Subcutaneous abdominal adipose tissue (tissue), 5 donors: ENCODE measurements around the gene ELP4.

Experiments used
- H3K27ac ChIP-seq: one replicate; pipeline ENCODE4 v1.7.0; 2013; ENCODE audit warnings: low read depth, mild to moderate bottlenecking, inconsistent platforms, low read length, moderate library complexity
- H3K27me3 ChIP-seq, 5 donors: one replicate each; pipeline ENCODE4 v1.7.0; 2013; ENCODE audit warnings: low read length in 5 of 5, inconsistent platforms in 1 of 5; ENCODE audit not compliant: control insufficient read depth in 5 of 5, insufficient read depth in 4 of 5
- H3K36me3 ChIP-seq, 5 donors: one replicate each; pipeline ENCODE4 v1.7.0; 2013; ENCODE audit warnings: low read length in 5 of 5; ENCODE audit not compliant: control insufficient read depth in 5 of 5, insufficient read depth in 5 of 5
- H3K4me1 ChIP-seq, 5 donors: one replicate each; pipeline ENCODE4 v1.7.0; 2013; ENCODE audit warnings: low read length in 5 of 5, mild to moderate bottlenecking in 3 of 5, moderate library complexity in 1 of 5; ENCODE audit not compliant: control insufficient read depth in 5 of 5, insufficient read depth in 5 of 5
- H3K4me3 ChIP-seq, 5 donors: one replicate each; pipeline ENCODE4 v1.7.0; 2013; ENCODE audit warnings: low read length in 5 of 5, low read depth in 1 of 5
- H3K9ac ChIP-seq, 5 donors: one replicate each; pipeline ENCODE4 v1.7.0; 2013; ENCODE audit warnings: low read length in 5 of 5, mild to moderate bottlenecking in 4 of 5, moderate library complexity in 3 of 5
- H3K9me3 ChIP-seq, 5 donors: one replicate each; pipeline ENCODE4 v1.7.0; 2013; ENCODE audit warnings: low read length in 5 of 5; ENCODE audit not compliant: control insufficient read depth in 5 of 5
- donor health status: healthy.
- donor health status: healthy.
- donor health status: healthy.
- donor health status: healthy.
- donor health status: healthy.

Gene ELP4

DNA sequence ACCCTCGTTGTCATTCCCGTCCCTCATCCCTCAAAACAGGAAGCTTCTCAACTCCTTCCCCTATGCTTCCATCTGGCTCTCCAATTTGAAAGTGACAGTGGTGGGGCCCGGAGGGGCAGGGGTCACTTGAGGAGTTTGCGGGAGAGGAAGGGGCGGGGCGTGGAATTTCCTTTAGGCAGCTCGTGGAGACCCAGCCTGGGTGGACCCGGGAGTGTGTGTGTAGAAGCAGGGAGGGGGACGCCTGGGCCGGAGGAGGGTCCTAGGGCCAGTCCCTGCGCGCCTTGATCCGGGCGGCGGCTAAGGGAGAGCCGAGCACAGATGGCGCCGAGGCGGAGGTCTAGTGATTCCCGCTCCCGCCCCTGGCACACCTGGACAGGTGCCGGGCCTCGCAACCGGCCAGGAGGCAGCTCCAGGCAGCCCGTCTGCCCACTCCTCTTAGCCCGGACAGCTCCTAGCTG is 309.3 kb downstream of the ELP4 start:
- Histone ChIP-seq H3K4me3 (no peak overlapping the region), H3K9ac (no peak overlapping the region), H3K4me1 (peaks cover 0 to 46% (median 43%) of the 10 kb centered on the region in 5 donors), H3K27ac (no peak overlapping the region), H3K36me3 (no peaks in the 10 kb centered on the region), H3K27me3 (peaks cover 87 to 98% (median 95%) of the 10 kb centered on the region in 5 donors), H3K9me3 (no peaks in the 10 kb centered on the region)

DNA sequence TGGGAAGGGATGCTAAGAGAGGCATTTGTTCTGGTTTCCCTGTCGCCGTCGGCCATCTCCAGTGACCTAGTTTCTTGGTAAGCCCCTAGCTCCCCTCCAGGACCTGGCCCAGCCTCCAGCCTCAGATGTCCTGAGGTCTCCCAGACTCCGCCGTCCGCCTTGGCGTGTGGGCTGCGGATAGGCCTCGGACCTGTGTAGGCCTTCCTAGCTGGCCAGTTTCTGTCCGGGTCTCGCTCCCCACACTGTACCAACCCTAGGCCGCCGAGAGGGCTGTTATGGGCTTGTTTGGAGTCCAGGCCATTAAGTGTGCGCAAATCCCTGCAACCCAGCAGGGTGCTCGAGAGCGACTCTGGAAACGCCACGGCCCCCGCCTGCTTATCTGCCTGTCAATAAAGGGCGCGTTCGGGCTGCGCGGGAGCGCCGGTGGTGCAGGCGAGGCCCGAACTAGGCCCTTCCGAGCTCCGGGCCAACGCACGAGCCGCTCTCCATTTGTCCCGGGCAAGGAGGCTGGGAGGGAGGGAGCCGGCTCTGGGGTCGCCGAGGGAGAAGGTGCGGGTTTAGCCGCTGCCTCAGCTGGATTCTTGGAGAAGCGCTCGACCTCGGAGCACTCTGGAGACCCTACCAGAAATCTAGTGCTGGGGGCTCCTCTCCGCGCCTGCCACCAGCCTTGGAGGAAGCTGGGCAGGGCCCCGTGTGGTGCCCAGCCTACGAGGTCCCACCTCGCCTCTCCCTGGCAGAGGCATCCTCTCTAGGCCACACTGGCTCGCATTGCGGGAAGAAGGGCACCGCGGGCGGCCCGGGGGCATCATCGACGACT is 310.3 kb downstream of the ELP4 start:
- Histone ChIP-seq H3K9me3 (no peaks in the 10 kb centered on the region), H3K4me3 (no peak overlapping the region), H3K27me3 (peaks cover 87 to 96% (median 94%) of the 10 kb centered on the region in 5 donors), H3K9ac (no peak overlapping the region), H3K4me1 (peaks cover 0 to 39% (median 36%) of the 10 kb centered on the region in 5 donors), H3K36me3 (no peaks in the 10 kb centered on the region), H3K27ac (no peak overlapping the region)

DNA sequence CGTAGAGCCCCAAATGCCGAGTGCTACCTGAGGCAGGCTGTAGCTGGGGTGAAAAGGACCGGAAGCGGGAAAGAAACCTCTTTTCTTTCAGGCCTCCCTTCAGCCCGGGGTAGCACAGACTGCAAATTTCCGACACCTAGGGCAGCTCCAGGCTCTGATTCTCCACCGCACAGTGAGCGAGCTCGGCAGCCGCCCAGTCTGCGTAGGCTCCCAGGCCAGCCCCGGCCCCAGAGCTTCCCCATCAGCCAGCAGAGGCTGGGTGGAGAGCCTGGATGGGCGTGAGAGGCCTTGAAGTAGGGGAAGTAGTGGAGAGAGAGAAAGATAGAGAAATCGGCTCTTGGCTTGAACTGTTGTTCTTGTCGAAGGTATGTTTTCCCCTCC is 310.9 kb downstream of the ELP4 start:
- Histone ChIP-seq H3K36me3 (no peaks in the 10 kb centered on the region), H3K9me3 (no peaks in the 10 kb centered on the region), H3K9ac (no peak overlapping the region), H3K27me3 (peaks cover 88 to 96% (median 94%) of the 10 kb centered on the region in 5 donors), H3K4me3 (no peak overlapping the region), H3K27ac (no peak overlapping the region), H3K4me1 (peaks cover 0 to 41% (median 36%) of the 10 kb centered on the region in 5 donors)

DNA sequence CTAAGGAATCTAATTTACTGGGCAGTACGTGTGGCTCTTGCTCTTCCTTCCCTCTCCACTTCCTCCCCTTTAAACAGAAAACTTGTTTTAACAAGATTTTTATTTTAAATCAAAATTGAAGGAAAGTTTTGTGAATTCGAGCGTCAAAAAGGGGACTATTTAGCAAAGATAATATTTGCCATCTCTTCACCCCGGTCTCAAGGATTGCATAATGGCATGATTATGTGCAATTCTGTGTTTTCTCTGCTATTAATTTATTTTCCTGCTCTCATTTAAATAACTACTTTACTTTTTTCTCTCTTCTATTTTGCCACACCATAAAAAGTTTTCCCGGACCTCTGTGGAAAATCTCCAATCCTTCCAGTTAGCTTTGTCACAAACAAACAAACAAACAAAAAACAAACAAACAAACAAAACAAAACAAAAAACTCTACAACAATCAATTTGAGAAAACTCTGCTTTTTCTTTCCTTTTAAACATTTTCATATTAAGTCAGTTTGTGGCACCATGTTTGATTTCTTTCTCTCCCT is 311.7 kb downstream of the ELP4 start:
- no peak overlapping the region for H3K4me3 ChIP-seq
- H3K9ac ChIP-seq: no peak overlapping the region
- peaks cover 0 to 40% (median 31%) of the 10 kb centered on the region in 5 donors for H3K4me1 ChIP-seq
- H3K27me3 ChIP-seq: peaks cover 87 to 96% (median 92%) of the 10 kb centered on the region in 5 donors
- no peak overlapping the region for H3K27ac ChIP-seq
- no peaks in the 10 kb centered on the region for H3K9me3 ChIP-seq
- H3K36me3 ChIP-seq: no peaks in the 10 kb centered on the region

DNA sequence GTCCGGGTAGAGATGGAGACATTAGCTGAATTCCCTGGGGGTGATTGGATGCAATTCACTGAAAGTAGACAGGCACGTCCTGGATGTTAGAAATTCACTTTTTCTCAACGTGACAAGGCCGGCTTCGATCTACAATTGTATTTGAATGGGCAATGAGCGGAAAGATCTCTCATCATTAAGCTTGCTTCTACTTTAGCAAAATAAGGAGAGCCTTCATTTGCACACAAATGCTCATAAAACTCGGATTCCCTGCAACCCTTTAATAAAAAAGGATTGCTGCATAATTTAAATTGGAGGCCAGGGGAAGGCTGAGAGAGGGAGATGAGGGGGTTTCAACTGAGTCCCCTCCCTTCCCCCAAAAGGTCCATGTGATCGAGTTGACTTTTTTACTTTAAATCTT is 312.2 kb downstream of the ELP4 start:
- no peaks in the 10 kb centered on the region for H3K9me3 ChIP-seq
- H3K4me1 ChIP-seq: peaks cover 0 to 39% (median 26%) of the 10 kb centered on the region in 5 donors
- no peaks in the 10 kb centered on the region for H3K36me3 ChIP-seq
- H3K4me3 ChIP-seq: no peak overlapping the region
- peaks cover 87 to 96% (median 91%) of the 10 kb centered on the region in 5 donors for H3K27me3 ChIP-seq
- no peak overlapping the region for H3K27ac ChIP-seq
- H3K9ac ChIP-seq: no peak overlapping the region

DNA sequence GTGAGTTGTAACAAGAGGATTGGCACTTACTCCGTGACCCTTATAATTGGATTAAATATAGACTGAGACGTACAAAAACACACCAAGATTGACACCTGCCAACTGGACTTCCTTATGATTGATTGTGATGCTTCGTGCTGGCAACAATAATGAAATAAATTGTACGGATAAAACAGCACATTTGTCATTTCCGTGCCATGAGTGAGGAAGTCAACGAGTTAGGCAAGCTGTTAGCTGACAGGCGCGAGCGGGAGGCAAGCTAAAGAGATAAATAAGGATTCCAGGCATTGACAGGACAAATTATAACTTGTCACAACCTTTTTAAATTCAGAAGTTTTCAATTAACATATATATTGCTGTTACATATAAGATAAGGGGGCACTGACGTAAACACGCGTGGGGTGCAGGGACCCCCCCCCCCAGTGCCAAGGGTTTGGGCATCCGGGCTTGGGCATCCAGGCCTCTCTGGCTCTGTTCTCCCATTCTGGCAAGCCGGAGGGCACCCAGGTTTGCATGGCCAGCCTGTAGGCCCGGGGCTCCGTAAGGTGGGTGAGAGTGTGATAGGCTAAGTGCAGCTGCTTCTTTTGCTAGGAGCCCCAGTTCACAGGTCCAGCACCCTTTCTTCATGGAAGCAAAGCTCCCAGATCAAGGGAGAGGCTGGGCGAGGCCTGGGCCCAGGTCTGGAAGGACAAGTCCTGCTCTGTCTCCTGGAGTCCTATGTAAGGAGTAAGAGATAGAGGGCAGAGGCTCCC is 312.8 kb downstream of the ELP4 start:
- no peak overlapping the region for H3K27ac ChIP-seq
- H3K9me3 ChIP-seq: no peaks in the 10 kb centered on the region
- H3K27me3 ChIP-seq: peaks cover 88 to 98% (median 91%) of the 10 kb centered on the region in 5 donors

DNA sequence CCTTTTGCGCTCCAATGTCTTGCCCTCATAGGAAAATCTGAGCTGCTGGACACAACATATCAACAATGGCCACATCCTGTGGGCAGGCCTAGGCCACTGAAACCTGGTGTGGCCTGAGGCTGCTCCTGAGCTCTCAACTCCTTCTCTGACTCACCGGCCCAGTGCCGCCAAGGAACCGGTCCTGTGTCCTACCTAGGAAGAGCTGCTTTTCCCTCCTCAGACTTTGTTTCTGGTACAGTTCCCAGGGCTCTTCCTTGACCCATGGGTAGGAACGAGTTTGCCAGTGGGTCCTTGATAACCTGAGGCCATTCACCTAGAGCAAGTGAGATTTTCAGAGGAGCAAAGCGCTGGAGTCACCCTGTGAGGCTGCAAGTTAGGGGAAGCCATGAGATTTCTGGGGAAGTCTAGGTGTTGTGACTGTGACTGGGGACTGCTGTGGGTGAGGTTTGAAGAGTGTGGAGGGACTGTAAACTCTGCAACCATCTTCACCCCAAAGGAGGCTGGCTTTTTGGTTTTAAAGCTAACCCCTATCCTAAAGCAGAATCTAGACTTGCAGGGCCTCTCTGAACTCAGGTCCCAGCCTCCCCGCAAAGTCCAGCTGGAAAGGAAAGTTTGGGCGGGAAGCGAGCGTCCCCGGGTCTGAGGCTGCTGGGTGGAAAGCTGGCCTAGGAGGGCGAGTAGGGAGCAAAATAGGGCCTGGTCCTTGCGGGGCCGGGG is 313.5 kb downstream of the ELP4 start:
- peaks cover 0 to 32% (median 17%) of the 10 kb centered on the region in 5 donors for H3K4me1 ChIP-seq
- no peaks in the 10 kb centered on the region for H3K9me3 ChIP-seq
- peaks cover 88 to 98% (median 91%) of the 10 kb centered on the region in 5 donors for H3K27me3 ChIP-seq
- H3K9ac ChIP-seq: no peak overlapping the region
- no peaks in the 10 kb centered on the region for H3K36me3 ChIP-seq
- no peak overlapping the region for H3K27ac ChIP-seq
- H3K4me3 ChIP-seq: no peak overlapping the region

More for the DNA sequence above, 312.8 kb downstream of the ELP4 start:
- no peaks in the 10 kb centered on the region for H3K36me3 ChIP-seq
- no peak overlapping the region for H3K9ac ChIP-seq
- no peak overlapping the region for H3K4me3 ChIP-seq
- peaks cover 0 to 38% (median 23%) of the 10 kb centered on the region in 5 donors for H3K4me1 ChIP-seq

DNA sequence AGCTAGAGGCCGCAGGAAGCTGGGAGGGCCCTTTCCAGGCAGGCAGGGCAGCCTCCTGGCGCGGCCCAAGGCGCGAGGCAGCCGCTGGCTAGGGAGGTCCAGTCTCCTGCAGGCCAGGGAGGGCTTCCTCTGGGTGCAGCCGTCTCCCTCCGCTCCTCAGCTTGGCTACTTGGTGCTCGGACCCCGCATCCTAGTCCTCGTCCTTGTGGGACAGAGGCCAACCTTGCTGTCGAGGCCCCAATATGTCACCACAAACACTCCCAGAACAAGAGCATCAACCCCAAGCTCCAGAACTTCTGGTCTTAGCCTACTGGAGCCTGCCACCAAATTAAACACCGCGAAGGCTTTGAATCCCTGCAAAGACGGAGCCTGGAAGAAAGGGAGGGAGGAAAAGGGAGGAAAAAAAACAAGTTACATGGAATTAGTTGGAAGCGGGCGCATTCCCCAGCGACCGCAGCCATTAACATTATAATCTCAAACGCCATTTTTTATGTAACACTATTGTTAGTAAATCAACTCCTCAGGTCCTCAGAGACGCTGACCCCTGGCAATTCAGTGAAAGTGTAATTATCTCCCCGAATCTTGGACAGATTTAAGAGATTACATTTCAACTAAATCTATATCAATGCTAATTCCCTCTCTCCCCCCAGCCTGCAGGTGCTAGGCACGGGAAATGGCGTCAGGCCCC is 314.2 kb downstream of the ELP4 start:
- Histone ChIP-seq H3K9me3 (no peaks in the 10 kb centered on the region), H3K27me3 (peaks cover 81 to 94% (median 89%) of the 10 kb centered on the region in 5 donors), H3K4me3 (no peak overlapping the region), H3K27ac (no peak overlapping the region), H3K4me1 (peaks cover 0 to 28% (median 14%) of the 10 kb centered on the region in 5 donors), H3K36me3 (no peaks in the 10 kb centered on the region), H3K9ac (no peak overlapping the region)

DNA sequence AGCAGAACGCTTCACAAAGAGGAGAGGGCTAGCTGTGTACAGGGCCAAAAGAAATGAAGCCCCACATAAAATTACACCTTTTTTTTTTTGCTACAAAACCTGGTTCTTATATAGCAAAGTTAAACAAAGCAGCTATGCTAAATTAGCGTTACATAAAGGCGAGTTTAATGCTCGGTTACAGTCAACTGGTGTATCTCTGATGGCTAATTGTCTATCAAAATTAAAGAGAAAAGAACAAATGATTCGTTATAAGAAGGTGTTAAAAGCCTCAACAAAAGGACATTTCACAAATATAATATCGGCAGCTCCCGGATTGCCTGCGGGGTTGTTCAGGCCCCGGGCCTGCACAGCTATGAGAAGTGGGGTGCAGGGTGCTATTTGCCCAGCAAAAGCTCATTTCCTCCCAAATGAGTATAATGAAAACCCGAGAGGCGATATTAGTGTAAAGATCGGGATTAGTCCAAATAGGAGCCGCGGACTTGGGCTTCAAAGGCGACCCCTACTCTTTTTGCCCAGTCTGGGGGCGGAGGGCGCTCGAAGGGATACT is 314.8 kb downstream of the ELP4 start:
- Histone ChIP-seq H3K4me3 (no peak overlapping the region), H3K9ac (no peak overlapping the region), H3K9me3 (no peaks in the 10 kb centered on the region), H3K36me3 (no peaks in the 10 kb centered on the region), H3K4me1 (peaks cover 0 to 28% (median 14%) of the 10 kb centered on the region in 5 donors), H3K27ac (no peak overlapping the region), H3K27me3 (peaks cover 83 to 94% (median 86%) of the 10 kb centered on the region in 5 donors)
